PC-3 (cell line): ENCODE data around the gene GINS2. TPM values are rescaled to one million over a fixed set of nuclear protein-coding genes. Genes with fewer than 3 reads are reported as not detected.

ENCODE experiments used
- ATAC-seq: fragments of 200-7000 bp; cut with Tn5 transposase; 2 replicates; pipeline ENCODE4 v1.9.1; 2020; ENCODE audit warnings: mild to moderate bottlenecking, moderate library complexity
- BruUV-seq: library from RNA; stranded (reverse); fragments of 400-500 nt; replicated peaks from 2 replicates; lab custom pipeline; 2021; lab: Mats Ljungman, UMichigan
- CTCF ChIA-PET: fragments of 300-600 bp; sonication (Branson Sonifier 250); formaldehyde crosslinking; loops from one replicate; lab custom pipeline; 2022; ENCODE audit warnings: antibody characterized with exemption; lab: Charles Lee
- POLR2A ChIA-PET: fragments of 300-600 bp; sonication (Branson Sonifier 250); formaldehyde crosslinking; loops from one replicate; lab custom pipeline; 2022; ENCODE audit warnings: antibody characterized with exemption; ENCODE audit not compliant: unreplicated experiment; lab: Charles Lee
- DNase-seq: peaks from one replicate; pipeline ENCODE4 v3.0.0-alpha.2; 2015
- H2AFZ ChIP-seq: fragments of 300-600 bp; sonication (generic); 2 replicates; pipeline ENCODE4 v1.6.0; 2016; ENCODE audit warnings: antibody characterized with exemption, low read length
- H3F3A ChIP-seq: fragments of 300-600 bp; sonication (generic); one replicate; pipeline ENCODE4 v1.6.0; 2017; ENCODE audit warnings: antibody characterized with exemption, low read length, control low read depth, mild to moderate bottlenecking; ENCODE audit not compliant: unreplicated experiment
- H3K27ac ChIP-seq: fragments of 300-600 bp; sonication (generic); 2 replicates; pipeline ENCODE4 v1.5.1; 2016; ENCODE audit warnings: mild to moderate bottlenecking, low read length
- H3K27me3 ChIP-seq: fragments of 300-600 bp; sonication (generic); 2 replicates; pipeline ENCODE4 v1.6.1; 2016; ENCODE audit warnings: low read length, mixed read lengths
- H3K36me3 ChIP-seq: fragments of 300-600 bp; sonication (generic); 2 replicates; pipeline ENCODE4 v1.6.1; 2016; ENCODE audit warnings: low read depth, mixed run types, low read length, mixed read lengths
- H3K4me1 ChIP-seq: fragments of 300-600 bp; sonication (generic); 2 replicates; pipeline ENCODE4 v1.5.1; 2016; ENCODE audit warnings: low read length; ENCODE audit not compliant: insufficient read depth
- H3K4me2 ChIP-seq: fragments of 300-600 bp; sonication (generic); 2 replicates; pipeline ENCODE4 v1.6.0; 2016; ENCODE audit warnings: low read length
- H3K4me3 ChIP-seq: fragments of 300-600 bp; sonication (generic); 2 replicates; pipeline ENCODE4 v1.5.1; 2016; ENCODE audit warnings: mild to moderate bottlenecking, low read length, mixed read lengths
- H3K79me2 ChIP-seq: fragments of 300-600 bp; sonication (generic); 2 replicates; pipeline ENCODE4 v1.6.1; 2017; ENCODE audit warnings: low read length, mixed read lengths
- H3K9ac ChIP-seq: fragments of 300-600 bp; sonication (generic); 2 replicates; pipeline ENCODE4 v1.6.0; 2016; ENCODE audit warnings: mild to moderate bottlenecking, low read length
- H3K9me2 ChIP-seq: fragments of 300-600 bp; sonication (generic); replicated peaks from 2 replicates; pipeline ENCODE4 v1.6.1; 2016; ENCODE audit warnings: mixed run types, low read length, mixed read lengths
- H3K9me3 ChIP-seq: fragments of 300-600 bp; sonication (generic); 2 replicates; pipeline ENCODE4 v1.6.1; 2016; ENCODE audit warnings: low read length, mixed read lengths
- H4K20me1 ChIP-seq: fragments of 300-600 bp; sonication (generic); 2 replicates; pipeline ENCODE4 v1.6.1; 2016; ENCODE audit warnings: low read length, mixed read lengths
- EZH2 ChIP-seq: fragments of 300-600 bp; sonication (generic); IDR thresholded peaks from one replicate; pipeline ENCODE4 v1.6.1; 2017; ENCODE audit warnings: antibody characterized with exemption, mild to moderate bottlenecking, low read length; ENCODE audit not compliant: unreplicated experiment
- EZH2phosphoT487 ChIP-seq: fragments of 300-600 bp; sonication (generic); IDR thresholded peaks from 2 replicates; pipeline ENCODE4 v1.6.1; 2018; ENCODE audit warnings: mild to moderate bottlenecking, antibody characterized with exemption, low read length, borderline replicate concordance
- intact Hi-C: fragments of 100-400 bp; cut with micrococcal nuclease; formaldehyde crosslinking; loops from 2 replicates; pipeline ENCODE4 v1.9.0; 2023
- total RNA-seq: library from RNA; depleted of rRNA; stranded (reverse); fragments of >200 nt; gene quantifications from 2 replicates; pipeline ENCODE4 v1.2.3, GENCODE V29; 2014
- TF ChIP-seq, protein P1 (sequence below): fragments of 300-600 bp; sonication (generic); conservative IDR thresholded peaks from 2 replicates; pipeline ENCODE4 v1.5.1; 2017; ENCODE audit warnings: antibody characterized with exemption, low read depth, mild to moderate bottlenecking, low read length

GINS2 gene
- total RNA-seq, 1 experiment from 2014 or later, result 28.7 TPM

DNA sequence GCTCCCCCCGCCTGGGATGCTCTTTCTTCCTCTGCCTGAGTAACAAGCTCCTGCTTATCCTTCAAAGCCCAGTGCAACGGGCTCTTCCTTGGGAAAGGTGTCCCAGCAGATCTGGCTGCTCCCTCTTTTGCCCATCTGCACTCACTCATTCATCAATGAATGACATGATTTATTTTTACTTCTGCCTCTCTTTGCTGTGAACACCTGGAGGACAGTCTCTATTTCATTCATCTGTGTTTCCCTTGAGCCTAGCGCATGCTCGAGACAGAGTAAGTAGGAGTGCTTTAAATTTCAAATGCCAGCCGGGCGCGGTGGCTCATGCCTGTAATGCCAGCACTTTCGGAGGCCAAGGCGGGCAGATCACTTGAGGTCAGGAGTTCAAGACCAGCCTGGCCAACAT is 22.0 kb upstream of the GINS2 start:
- TF ChIP-seq EZH2phosphoT487 (no peak), EZH2 (no peak)
- TF ChIP-seq, protein P1, sequence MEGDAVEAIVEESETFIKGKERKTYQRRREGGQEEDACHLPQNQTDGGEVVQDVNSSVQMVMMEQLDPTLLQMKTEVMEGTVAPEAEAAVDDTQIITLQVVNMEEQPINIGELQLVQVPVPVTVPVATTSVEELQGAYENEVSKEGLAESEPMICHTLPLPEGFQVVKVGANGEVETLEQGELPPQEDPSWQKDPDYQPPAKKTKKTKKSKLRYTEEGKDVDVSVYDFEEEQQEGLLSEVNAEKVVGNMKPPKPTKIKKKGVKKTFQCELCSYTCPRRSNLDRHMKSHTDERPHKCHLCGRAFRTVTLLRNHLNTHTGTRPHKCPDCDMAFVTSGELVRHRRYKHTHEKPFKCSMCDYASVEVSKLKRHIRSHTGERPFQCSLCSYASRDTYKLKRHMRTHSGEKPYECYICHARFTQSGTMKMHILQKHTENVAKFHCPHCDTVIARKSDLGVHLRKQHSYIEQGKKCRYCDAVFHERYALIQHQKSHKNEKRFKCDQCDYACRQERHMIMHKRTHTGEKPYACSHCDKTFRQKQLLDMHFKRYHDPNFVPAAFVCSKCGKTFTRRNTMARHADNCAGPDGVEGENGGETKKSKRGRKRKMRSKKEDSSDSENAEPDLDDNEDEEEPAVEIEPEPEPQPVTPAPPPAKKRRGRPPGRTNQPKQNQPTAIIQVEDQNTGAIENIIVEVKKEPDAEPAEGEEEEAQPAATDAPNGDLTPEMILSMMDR, result no peak
- Histone ChIP-seq H3K4me3 (no peak overlapping the region), H2AFZ (no peak overlapping the region), H3K36me3 (peaks cover 14% of the 10 kb centered on the region; the same call in 1 of the 2 replicates), H3K4me1 (no peaks in the 10 kb centered on the region), H4K20me1 (no peaks in the 10 kb centered on the region), H3K9me2 (no peaks in the 10 kb centered on the region), H3K79me2 (no peaks in the 10 kb centered on the region), H3K9ac (no peak overlapping the region), H3F3A (no peaks in the 10 kb centered on the region), H3K27me3 (no peaks in the 10 kb centered on the region), H3K27ac (no peak overlapping the region), H3K9me3 (no peaks in the 10 kb centered on the region), H3K4me2 (no peak overlapping the region)
- no peak for DNase-seq
- ATAC-seq, result no peak
- CTCF ChIA-PET, result no interaction called here
- BruUV-seq, result no TSS peak
- intact Hi-C loops, result no loop called here
- POLR2A ChIA-PET, result no interaction called here

DNA sequence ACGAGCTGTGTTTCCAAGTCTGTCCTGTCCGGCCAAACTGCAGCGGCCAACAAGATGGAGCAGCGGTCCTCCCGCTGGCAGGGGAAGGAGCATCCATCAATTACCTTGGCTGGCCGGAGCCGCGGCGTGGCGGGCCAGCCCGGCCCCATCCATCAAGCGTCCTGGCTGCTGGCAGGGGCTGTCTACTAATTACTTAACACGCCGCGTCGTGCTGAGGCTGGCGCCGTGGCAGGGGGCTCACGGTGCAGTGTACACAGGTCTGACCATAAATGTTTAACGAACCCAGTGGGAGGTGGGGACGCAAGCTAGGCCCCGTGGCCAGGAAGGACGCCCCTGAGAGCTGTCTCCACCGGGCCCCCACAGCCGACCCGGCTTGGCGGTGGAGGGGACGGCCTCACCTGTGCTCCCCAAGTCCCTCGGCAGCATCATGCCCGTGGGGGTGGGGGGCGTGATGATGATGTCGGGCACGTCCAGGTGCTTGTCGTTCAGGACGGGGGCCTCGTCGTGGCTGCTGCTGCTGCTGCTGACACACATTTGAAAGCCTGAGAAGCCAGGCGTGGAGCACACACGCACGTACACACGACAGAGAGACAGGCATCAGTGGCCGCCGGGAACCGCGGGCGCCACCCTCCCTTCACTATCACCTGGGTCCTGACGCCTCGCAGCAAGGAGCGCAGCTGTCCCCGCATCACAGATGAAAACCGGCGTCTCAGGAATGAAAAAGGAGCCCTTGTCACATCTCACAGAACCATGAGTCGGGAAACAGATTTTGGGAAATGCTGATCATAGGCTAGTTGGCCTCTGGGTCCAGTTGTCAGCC is 21.2 kb upstream of the GINS2 start:
- Histone ChIP-seq H3K4me2 (no peak overlapping the region), H4K20me1 (no peaks in the 10 kb centered on the region), H3K4me3 (no peak overlapping the region), H3K4me1 (no peaks in the 10 kb centered on the region), H3K79me2 (no peaks in the 10 kb centered on the region), H2AFZ (no peak overlapping the region), H3K36me3 (peaks cover 14% of the 10 kb centered on the region; the same call in 1 of the 2 replicates), H3K27ac (no peak overlapping the region), H3F3A (no peaks in the 10 kb centered on the region), H3K27me3 (no peaks in the 10 kb centered on the region), H3K9me2 (no peaks in the 10 kb centered on the region), H3K9ac (no peak overlapping the region), H3K9me3 (no peaks in the 10 kb centered on the region)
- intact Hi-C loops, result no loop called here
- CTCF ChIA-PET, result no interaction called here
- TF ChIP-seq, protein P1, result no peak
- TF ChIP-seq EZH2 (no peak), EZH2phosphoT487 (no peak)
- no TSS peak for BruUV-seq
- POLR2A ChIA-PET, result no interaction called here
- ATAC-seq (no peak), DNase-seq (no peak)

DNA sequence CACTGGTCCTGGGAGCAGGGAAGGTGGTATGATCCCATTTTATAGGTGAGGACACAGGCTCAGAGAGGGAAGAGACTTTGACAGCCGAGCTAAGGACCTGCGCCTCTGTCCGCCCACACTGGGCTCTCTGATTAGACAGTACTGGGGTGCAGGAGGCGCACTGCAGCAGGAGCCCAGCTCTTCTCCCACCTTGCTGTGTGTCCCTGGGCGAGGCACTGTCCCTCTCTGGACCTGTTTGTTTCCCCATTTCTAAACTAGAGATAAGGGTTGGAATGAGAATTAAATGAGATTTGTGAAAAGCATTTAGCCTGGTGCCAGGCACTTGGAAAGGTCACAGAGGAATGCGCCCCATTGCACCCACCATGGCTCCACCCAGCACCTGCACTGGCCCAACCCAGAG is 19.6 kb upstream of the GINS2 start:
- no peak overlapping the region for H2AFZ ChIP-seq
- H3K79me2 ChIP-seq, result no peaks in the 10 kb centered on the region
- no peak for ATAC-seq
- no peak overlapping the region for H3K9ac ChIP-seq
- no TSS peak for BruUV-seq
- H3K36me3 ChIP-seq, result peaks cover 14% of the 10 kb centered on the region; the same call in 1 of the 2 replicates
- H3K4me2 ChIP-seq, result no peak overlapping the region
- ChIA-PET POLR2A (no interaction called here), CTCF (no interaction called here)
- no peaks in the 10 kb centered on the region for H4K20me1 ChIP-seq
- TF ChIP-seq EZH2phosphoT487 (no peak), EZH2 (no peak)
- TF ChIP-seq, protein P1, result no peak
- H3K27ac ChIP-seq, result no peak overlapping the region
- intact Hi-C loops, result no loop called here
- DNase-seq, result no peak
- no peaks in the 10 kb centered on the region for H3K9me2 ChIP-seq
- no peaks in the 10 kb centered on the region for H3F3A ChIP-seq
- no peaks in the 10 kb centered on the region for H3K9me3 ChIP-seq
- no peaks in the 10 kb centered on the region for H3K4me1 ChIP-seq
- no peaks in the 10 kb centered on the region for H3K27me3 ChIP-seq
- no peak overlapping the region for H3K4me3 ChIP-seq
